H1 (cell line): Measurements from ENCODE around the gene ALOX5AP. TPM values are rescaled to one million over a fixed set of nuclear protein-coding genes. Genes with fewer than 3 reads are reported as not detected.

ENCODE experiments used
- CHD7 ChIP-seq: fragments of 300-600 bp; sonication (generic); IDR thresholded peaks from 2 replicates; pipeline ENCODE4 v1.7.1; 2012; ENCODE audit warnings: low read length, moderate library complexity, mild to moderate bottlenecking, inconsistent platforms; ENCODE audit not compliant: insufficient replicate concordance
- EGR1 ChIP-seq: IDR thresholded peaks from 2 replicates; pipeline ENCODE4 v1.6.1; 2011; ENCODE audit warnings: low read depth, low read length, borderline replicate concordance
- MAFK ChIP-seq: IDR thresholded peaks from 2 replicates; pipeline ENCODE4 v1.6.1; 2012; ENCODE audit warnings: low read depth, mild to moderate bottlenecking, improper control_type of control experiment, low read length
- SIN3A ChIP-seq, 2 experiments: IDR thresholded peaks in 1 of 2; conservative IDR thresholded peaks in 1 of 2; 2 replicates each; pipeline ENCODE4 v1.6.1; 2011 to 2012; ENCODE audit warnings: low read length in 2 of 2, improper control_type of control experiment in 1 of 2, low read depth in 1 of 2, mild to moderate bottlenecking in 1 of 2
- SIX5 ChIP-seq: IDR thresholded peaks from 2 replicates; pipeline ENCODE4 v1.6.1; 2011; ENCODE audit warnings: mild to moderate bottlenecking, low read depth, low read length
- SRF ChIP-seq: IDR thresholded peaks from 2 replicates; pipeline ENCODE4 v1.6.1; 2011; ENCODE audit warnings: mild to moderate bottlenecking, low read depth, low read length, moderate library complexity
- SUZ12 ChIP-seq: fragments of 200-600 bp; sonication (generic); IDR thresholded peaks from 2 replicates; pipeline ENCODE4 v1.6.1; 2012; ENCODE audit warnings: mild to moderate bottlenecking, inconsistent platforms, low read length, moderate library complexity, mixed read lengths
- TAF1 ChIP-seq: IDR thresholded peaks from 2 replicates; pipeline ENCODE4 v1.6.1; 2011; ENCODE audit warnings: mild to moderate bottlenecking, low read depth, low read length
- polyA plus RNA-seq, 7 experiments: library from polyadenylated mRNA; depleted of rRNA in 3 of 7; stranded (reverse) in 5 of 7; unstranded in 2 of 7; fragments of >200 nt in 5 of 7; fragments of 200-250 nt in 2 of 7; gene quantifications; 1 replicate in 5 of 7; 2 replicates in 1 of 7; 4 replicates in 1 of 7; pipeline versions ENCODE4 v1.2.1 to v1.2.3, GENCODE V29; 2011 to 2013; ENCODE audit warnings: missing spikeins in 2 of 7, mixed read lengths in 2 of 7
- total RNA-seq: library from RNA; stranded (reverse); fragmentation: NEBNext Ultra II Directional; extraction: Animal tissue kit (Norgen Biotek cat#: 25700); gene quantifications from 2 replicates; pipeline ENCODE4 v1.2.1, GENCODE V29; 2021

ALOX5AP gene
- total and polyA plus RNA-seq, 2 of the 8 experiments (the other 6 are each of a cell fraction or from before 2014, with no cell fraction given) = not detected

- TF ChIP-seq CHD7 = no peak
- TF ChIP-seq TAF1 = no peak
- no peak for TF ChIP-seq SUZ12
- no peak for TF ChIP-seq EGR1
- TF ChIP-seq SIX5 = no peak
- no peak for TF ChIP-seq SRF
- TF ChIP-seq SIN3A (conservative IDR thresholded peaks at IDR 0.05 in 1 of 2, IDR thresholded peaks at IDR 0.05 in 1 of 2; ENCODE audit: low read depth in 1 of 2, low read length in 2 of 2) = no peak
- no peak for TF ChIP-seq MAFK
These were observed 5.5 kb upstream of the ALOX5AP start (continued) for GRCh38 chr13:30729801-30730200.
